KOPT-K1 (cell line): ENCODE measurements around the gene RASGRP3.
A peak's percentile ranks its signal among the peaks of the same experiment; 100 is the strongest.
"Not testable (repeated sequence)": the region's sequence is repeated elsewhere in the genome, so short reads cannot be mapped to it uniquely, and the experiment has no call there.

Experiments
- H3K27ac ChIP-seq: fragments of 200-600 bp; sonication (generic); 2 replicates; pipeline ENCODE4 v1.5.1; 2016; ENCODE audit warnings: antibody characterized with exemption, mild to moderate bottlenecking, low read depth, low read length; ENCODE audit not compliant: poor library complexity, severe bottlenecking
- H3K36me3 ChIP-seq: fragments of 200-600 bp; sonication (generic); 2 replicates; pipeline ENCODE4 v1.5.1; 2017; ENCODE audit warnings: antibody characterized with exemption, mild to moderate bottlenecking, low read length, moderate library complexity; ENCODE audit not compliant: insufficient read depth
- H3K9me3 ChIP-seq: fragments of 200-600 bp; sonication (generic); 2 replicates; pipeline ENCODE4 v1.5.1; 2017; ENCODE audit warnings: antibody characterized with exemption, low read length, mild to moderate bottlenecking; ENCODE audit not compliant: insufficient read depth, poor library complexity, severe bottlenecking

Gene RASGRP3

GRCh38 chr2:33443274-33443829 is 33.1 kb upstream of the RASGRP3 start:
- Histone ChIP-seq H3K9me3 (no peaks in the 10 kb centered on the region), H3K27ac (no peak overlapping the region), H3K36me3 (no peaks in the 10 kb centered on the region)

GRCh38 chr2:33444967-33445366 is 31.5 kb upstream of the RASGRP3 start:
- Histone ChIP-seq H3K9me3 (no peaks in the 10 kb centered on the region), H3K36me3 (no peaks in the 10 kb centered on the region), H3K27ac (no peak overlapping the region)

GRCh38 chr2:33448220-33448899 is 28.1 kb upstream of the RASGRP3 start:
- peaks cover 15% of the 10 kb centered on the region for H3K9me3 ChIP-seq
- H3K27ac ChIP-seq, result no peak overlapping the region
- no peaks in the 10 kb centered on the region for H3K36me3 ChIP-seq

- H3K9me3 ChIP-seq, result peaks cover 18% of the 10 kb centered on the region
- no peaks in the 10 kb centered on the region for H3K36me3 ChIP-seq
- H3K27ac ChIP-seq, result no peak overlapping the region
Measured at GRCh38 chr2:33451214-33451613, 25.2 kb upstream of the RASGRP3 start.

GRCh38 chr2:33451825-33452224 is 24.6 kb upstream of the RASGRP3 start:
- Histone ChIP-seq H3K9me3 (peaks cover 18% of the 10 kb centered on the region), H3K36me3 (no peaks in the 10 kb centered on the region), H3K27ac (no peak overlapping the region)

GRCh38 chr2:33452545-33452944 is 23.9 kb upstream of the RASGRP3 start:
- no peak overlapping the region for H3K27ac ChIP-seq
- H3K9me3 ChIP-seq, result peaks cover 18% of the 10 kb centered on the region
- no peaks in the 10 kb centered on the region for H3K36me3 ChIP-seq

- Histone ChIP-seq H3K27ac (no peak overlapping the region), H3K36me3 (no peaks in the 10 kb centered on the region), H3K9me3 (peaks cover 18% of the 10 kb centered on the region)
Measured at GRCh38 chr2:33453905-33454479, 22.5 kb upstream of the RASGRP3 start.

- H3K9me3 ChIP-seq, result peaks cover 5% of the 10 kb centered on the region
- H3K27ac ChIP-seq, result no peak overlapping the region
- H3K36me3 ChIP-seq, result no peaks in the 10 kb centered on the region
Measured at GRCh38 chr2:33457556-33458247, 18.7 kb upstream of the RASGRP3 start.

GRCh38 chr2:33458248-33458819 is 18.1 kb upstream of the RASGRP3 start:
- Histone ChIP-seq H3K36me3 (no peaks in the 10 kb centered on the region), H3K9me3 (peaks cover 3% of the 10 kb centered on the region), H3K27ac (no peak overlapping the region)

- Histone ChIP-seq H3K27ac (no peak overlapping the region), H3K36me3 (no peaks in the 10 kb centered on the region), H3K9me3 (no peaks in the 10 kb centered on the region)
Measured at GRCh38 chr2:33459745-33460144, 16.7 kb upstream of the RASGRP3 start.

GRCh38 chr2:33462512-33462911 is 13.9 kb upstream of the RASGRP3 start:
- H3K27ac ChIP-seq, H3K9me3 ChIP-seq, H3K36me3 ChIP-seq: not testable (repeated sequence)

- Histone ChIP-seq H3K9me3 (no peaks in the 10 kb centered on the region), H3K36me3 (no peaks in the 10 kb centered on the region), H3K27ac (no peak overlapping the region)
Measured at GRCh38 chr2:33467413-33467812, 9.0 kb upstream of the RASGRP3 start.

GRCh38 chr2:33469238-33469637 is 7.2 kb upstream of the RASGRP3 start:
- H3K27ac ChIP-seq, result no peak overlapping the region
- H3K9me3 ChIP-seq, result no peaks in the 10 kb centered on the region
- H3K36me3 ChIP-seq, result no peaks in the 10 kb centered on the region

GRCh38 chr2:33475224-33476130 is 972 bp upstream of the RASGRP3 start:
- no peaks in the 10 kb centered on the region for H3K36me3 ChIP-seq
- no peaks in the 10 kb centered on the region for H3K9me3 ChIP-seq
- H3K27ac ChIP-seq, result peak overlapping the region; percentile 93
